HepG2 (cell line): ENCODE results near the gene AIMP2. TPM values are rescaled to one million over a fixed set of nuclear protein-coding genes. Genes with fewer than 3 reads are reported as not detected.
A peak's percentile ranks its signal among the peaks of the same experiment; 100 is the strongest.

Source experiments
- AKAP8 ChIP-seq: sonication (generic); formaldehyde crosslinking; IDR thresholded peaks from 2 replicates; pipeline ENCODE4 v1.5.1; 2020; ENCODE audit warnings: mild to moderate bottlenecking, missing genetic modification reagents
- ATF7 ChIP-seq, 2 experiments: fragments of 450-650 bp in 1 of 2; sonication (generic) in 1 of 2; formaldehyde crosslinking in 1 of 2; IDR thresholded peaks; 2 replicates each; pipeline versions ENCODE4 v1.4.0 to v1.6.1; 2016 to 2020; ENCODE audit warnings: antibody characterized with exemption in 1 of 2, mild to moderate bottlenecking in 1 of 2, missing genetic modification reagents in 1 of 2
- CCDC6 ChIP-seq: sonication (generic); formaldehyde crosslinking; IDR thresholded peaks from 2 replicates; pipeline ENCODE4 v1.8.1; 2022; ENCODE audit warnings: mild to moderate bottlenecking, missing genetic modification reagents, moderate library complexity
- DZIP1 ChIP-seq: sonication (generic); formaldehyde crosslinking; IDR thresholded peaks from 2 replicates; pipeline ENCODE4 v1.5.0; 2020; ENCODE audit warnings: mild to moderate bottlenecking, missing genetic modification reagents
- ETV6 ChIP-seq: sonication (generic); formaldehyde crosslinking; conservative IDR thresholded peaks from 2 replicates; pipeline ENCODE4 v1.4.0; 2020; ENCODE audit warnings: missing genetic modification reagents
- FOSL1 ChIP-seq: sonication (generic); formaldehyde crosslinking; IDR thresholded peaks from 2 replicates; pipeline ENCODE4 v1.9.0; 2021; ENCODE audit warnings: missing genetic modification reagents, borderline replicate concordance
- KLF15 ChIP-seq: sonication (generic); formaldehyde crosslinking; IDR thresholded peaks from 2 replicates; pipeline ENCODE4 v1.8.1; 2023; ENCODE audit warnings: borderline replicate concordance, mild to moderate bottlenecking, inconsistent platforms, missing genetic modification reagents, mixed read lengths
- NFRKB ChIP-seq: fragments of 450-650 bp; IDR thresholded peaks from 2 replicates; pipeline ENCODE4 v1.6.1; 2017
- RORA ChIP-seq: sonication (generic); formaldehyde crosslinking; IDR thresholded peaks from 2 replicates; pipeline ENCODE4 v1.5.0; 2020; ENCODE audit warnings: mild to moderate bottlenecking, missing genetic modification reagents, moderate library complexity
- SRF ChIP-seq: IDR thresholded peaks from 2 replicates; pipeline ENCODE4 v1.6.1; 2011; ENCODE audit warnings: mild to moderate bottlenecking, low read depth, low read length, moderate library complexity
- TEAD3 ChIP-seq: optimal IDR thresholded peaks from 2 replicates; pipeline ENCODE3; 2016; ENCODE audit warnings: borderline replicate concordance
- ZNF333 ChIP-seq: sonication (generic); formaldehyde crosslinking; IDR thresholded peaks from 2 replicates; pipeline ENCODE4 v1.4.0; 2020; ENCODE audit warnings: mild to moderate bottlenecking, missing genetic modification reagents, borderline replicate concordance
- ZNF350 ChIP-seq: sonication (generic); formaldehyde crosslinking; IDR thresholded peaks from 2 replicates; pipeline ENCODE4 v1.4.0; 2020; ENCODE audit warnings: mild to moderate bottlenecking, low read depth, missing genetic modification reagents, borderline replicate concordance
- ZNF766 ChIP-seq: sonication (generic); formaldehyde crosslinking; IDR thresholded peaks from 2 replicates; pipeline ENCODE4 v1.5.0; 2020; ENCODE audit warnings: missing genetic modification reagents, borderline replicate concordance
- ZNF773 ChIP-seq: sonication (generic); formaldehyde crosslinking; IDR thresholded peaks from 2 replicates; pipeline ENCODE4 v1.4.0; 2020; ENCODE audit warnings: missing genetic modification reagents, borderline replicate concordance
- polyA plus RNA-seq, 8 experiments: library from polyadenylated mRNA; depleted of rRNA in 3 of 8; stranded (reverse) in 7 of 8; unstranded in 1 of 8; fragments of >200 nt; fragmentation: Illumina TruSeq in 4 of 8; extraction: Trizol in 4 of 8; gene quantifications; 2 replicates each; pipeline versions ENCODE4 v1.2.1 to v1.2.3, GENCODE V29; 2011 to 2016; ENCODE audit warnings: low read depth in 4 of 8, missing spikeins in 1 of 8, mixed read lengths in 1 of 8; ENCODE audit not compliant: insufficient read depth in 1 of 8
- total RNA-seq, 5 experiments: library from RNA; depleted of rRNA; stranded (reverse); fragments of >200 nt; fragmentation: Illumina TruSeq; extraction: Trizol; gene quantifications; 2 replicates each; pipeline ENCODE4 v1.2.3, GENCODE V29; 2016; ENCODE audit warnings: low read depth in 1 of 5
- TF ChIP-seq, protein P1 (sequence below), 2 experiments: IDR thresholded peaks; 2 replicates each; pipeline ENCODE4 v1.6.1; 2011 to 2012; ENCODE audit warnings: low read length in 2 of 2, borderline replicate concordance in 1 of 2, low read depth in 1 of 2, mild to moderate bottlenecking in 1 of 2, moderate library complexity in 1 of 2
- TF ChIP-seq, protein P2 (sequence below): sonication (generic); formaldehyde crosslinking; IDR thresholded peaks from 2 replicates; pipeline ENCODE4 v1.5.1; 2020; ENCODE audit warnings: missing genetic modification reagents, mild to moderate bottlenecking, borderline replicate concordance
- TF ChIP-seq, protein P3 (sequence below): sonication (generic); formaldehyde crosslinking; IDR thresholded peaks from 2 replicates; pipeline ENCODE4 v1.5.0; 2020; ENCODE audit warnings: missing genetic modification reagents, mild to moderate bottlenecking, borderline replicate concordance

AIMP2 gene
- total and polyA plus RNA-seq, 2 of the 13 experiments (the other 11 are each of a cell fraction or from before 2014, with no cell fraction given) = 38.2 to 84.9 TPM

GRCh38 chr7:6008668-6009611, at the start of gene AIMP2, which contains the start of gene PMS2 (continued):
- TF ChIP-seq, protein P1, sequence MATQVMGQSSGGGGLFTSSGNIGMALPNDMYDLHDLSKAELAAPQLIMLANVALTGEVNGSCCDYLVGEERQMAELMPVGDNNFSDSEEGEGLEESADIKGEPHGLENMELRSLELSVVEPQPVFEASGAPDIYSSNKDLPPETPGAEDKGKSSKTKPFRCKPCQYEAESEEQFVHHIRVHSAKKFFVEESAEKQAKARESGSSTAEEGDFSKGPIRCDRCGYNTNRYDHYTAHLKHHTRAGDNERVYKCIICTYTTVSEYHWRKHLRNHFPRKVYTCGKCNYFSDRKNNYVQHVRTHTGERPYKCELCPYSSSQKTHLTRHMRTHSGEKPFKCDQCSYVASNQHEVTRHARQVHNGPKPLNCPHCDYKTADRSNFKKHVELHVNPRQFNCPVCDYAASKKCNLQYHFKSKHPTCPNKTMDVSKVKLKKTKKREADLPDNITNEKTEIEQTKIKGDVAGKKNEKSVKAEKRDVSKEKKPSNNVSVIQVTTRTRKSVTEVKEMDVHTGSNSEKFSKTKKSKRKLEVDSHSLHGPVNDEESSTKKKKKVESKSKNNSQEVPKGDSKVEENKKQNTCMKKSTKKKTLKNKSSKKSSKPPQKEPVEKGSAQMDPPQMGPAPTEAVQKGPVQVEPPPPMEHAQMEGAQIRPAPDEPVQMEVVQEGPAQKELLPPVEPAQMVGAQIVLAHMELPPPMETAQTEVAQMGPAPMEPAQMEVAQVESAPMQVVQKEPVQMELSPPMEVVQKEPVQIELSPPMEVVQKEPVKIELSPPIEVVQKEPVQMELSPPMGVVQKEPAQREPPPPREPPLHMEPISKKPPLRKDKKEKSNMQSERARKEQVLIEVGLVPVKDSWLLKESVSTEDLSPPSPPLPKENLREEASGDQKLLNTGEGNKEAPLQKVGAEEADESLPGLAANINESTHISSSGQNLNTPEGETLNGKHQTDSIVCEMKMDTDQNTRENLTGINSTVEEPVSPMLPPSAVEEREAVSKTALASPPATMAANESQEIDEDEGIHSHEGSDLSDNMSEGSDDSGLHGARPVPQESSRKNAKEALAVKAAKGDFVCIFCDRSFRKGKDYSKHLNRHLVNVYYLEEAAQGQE (IDR thresholded peaks at IDR 0.05; ENCODE audit: borderline replicate concordance in 1 of 2, low read depth in 1 of 2, low read length in 2 of 2) = 0 out of 4 replicates have a peak, but pooled peaks of 1 of the 2 experiments have one; percentile 53
- TF ChIP-seq ZNF333 (CRISPR knock-in tag) (peak; percentile 84; the same call in 1 of the 2 replicates), RORA (peak; percentile 96), AKAP8 (CRISPR knock-in tag) (peak; percentile 93), ETV6 (CRISPR knock-in tag) (peak; percentile 99), NFRKB (0 out of 2 replicates have a peak, but pooled peaks have one; percentile 22), ZNF350 (peak; percentile 97), ZNF766 (CRISPR knock-in tag) (peak; percentile 100), KLF15 (peak; percentile 99), ZNF773 (peak; percentile 99), TEAD3 (peak; percentile 23), SRF (no peak), ATF7 (IDR thresholded peaks at IDR 0.05) (no peak), ATF7 (CRISPR knock-in tag; IDR thresholded peaks at IDR 0.05) (peak; percentile 90), CCDC6 (CRISPR knock-in tag) (peak; percentile 100), FOSL1 (CRISPR knock-in tag) (peak; percentile 55; the same call in 1 of the 2 replicates), DZIP1 (CRISPR knock-in tag) (peak; percentile 100)
- TF ChIP-seq, protein P2, sequence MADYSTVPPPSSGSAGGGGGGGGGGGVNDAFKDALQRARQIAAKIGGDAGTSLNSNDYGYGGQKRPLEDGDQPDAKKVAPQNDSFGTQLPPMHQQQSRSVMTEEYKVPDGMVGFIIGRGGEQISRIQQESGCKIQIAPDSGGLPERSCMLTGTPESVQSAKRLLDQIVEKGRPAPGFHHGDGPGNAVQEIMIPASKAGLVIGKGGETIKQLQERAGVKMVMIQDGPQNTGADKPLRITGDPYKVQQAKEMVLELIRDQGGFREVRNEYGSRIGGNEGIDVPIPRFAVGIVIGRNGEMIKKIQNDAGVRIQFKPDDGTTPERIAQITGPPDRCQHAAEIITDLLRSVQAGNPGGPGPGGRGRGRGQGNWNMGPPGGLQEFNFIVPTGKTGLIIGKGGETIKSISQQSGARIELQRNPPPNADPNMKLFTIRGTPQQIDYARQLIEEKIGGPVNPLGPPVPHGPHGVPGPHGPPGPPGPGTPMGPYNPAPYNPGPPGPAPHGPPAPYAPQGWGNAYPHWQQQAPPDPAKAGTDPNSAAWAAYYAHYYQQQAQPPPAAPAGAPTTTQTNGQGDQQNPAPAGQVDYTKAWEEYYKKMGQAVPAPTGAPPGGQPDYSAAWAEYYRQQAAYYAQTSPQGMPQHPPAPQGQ (CRISPR knock-in tag) = 0 out of 2 replicates have a peak, but pooled peaks have one; percentile 44
- TF ChIP-seq, protein P3, sequence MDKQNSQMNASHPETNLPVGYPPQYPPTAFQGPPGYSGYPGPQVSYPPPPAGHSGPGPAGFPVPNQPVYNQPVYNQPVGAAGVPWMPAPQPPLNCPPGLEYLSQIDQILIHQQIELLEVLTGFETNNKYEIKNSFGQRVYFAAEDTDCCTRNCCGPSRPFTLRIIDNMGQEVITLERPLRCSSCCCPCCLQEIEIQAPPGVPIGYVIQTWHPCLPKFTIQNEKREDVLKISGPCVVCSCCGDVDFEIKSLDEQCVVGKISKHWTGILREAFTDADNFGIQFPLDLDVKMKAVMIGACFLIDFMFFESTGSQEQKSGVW = peak; percentile 98; the same call in 1 of the 2 replicates
